DMS53 (cell line): ENCODE data around the gene ICOS.
"Not testable (repeated sequence)": the region's sequence is repeated elsewhere in the genome, so short reads cannot be mapped to it uniquely, and the experiment has no call there.

Experiments
- DNase-seq: peaks from one replicate; lab custom pipeline; 2025; lab: John Stamatoyannopoulos, UW

The ICOS gene

GRCh38 chr2:203918264-203918663 is 18.3 kb upstream of the ICOS start:
- no peak for DNase-seq

- no peak for DNase-seq
These were observed 17.7 kb upstream of the ICOS start for GRCh38 chr2:203918839-203919238.

- no peak for DNase-seq
These were observed 10.9 kb upstream of the ICOS start for GRCh38 chr2:203925512-203926158.

- DNase-seq: peak; percentile 26
These were observed 7.7 kb upstream of the ICOS start for GRCh38 chr2:203928849-203929248.

- not testable (repeated sequence) for DNase-seq
These were observed 5.3 kb upstream of the ICOS start for GRCh38 chr2:203931262-203931661.

GRCh38 chr2:203934041-203934492 is 2.5 kb upstream of the ICOS start:
- no peak for DNase-seq

GRCh38 chr2:203934711-203935438 is 1.7 kb upstream of the ICOS start:
- no peak for DNase-seq

- no peak for DNase-seq
These were observed 995 bp upstream of the ICOS start for GRCh38 chr2:203935568-203935967.

GRCh38 chr2:203936949-203937348 is 386 bp downstream of the ICOS start:
- no peak for DNase-seq

GRCh38 chr2:203937788-203938187 is 1.2 kb downstream of the ICOS start:
- DNase-seq: no peak

- no peak for DNase-seq
These were observed 3.5 kb downstream of the ICOS start for GRCh38 chr2:203940039-203940438.

GRCh38 chr2:203943493-203944382 is 7.2 kb downstream of the ICOS start:
- DNase-seq: peak; percentile 46

- no peak for DNase-seq
These were observed 12.2 kb downstream of the ICOS start for GRCh38 chr2:203948733-203949132.

GRCh38 chr2:203949228-203949627 is 12.7 kb downstream of the ICOS start:
- DNase-seq: peak; percentile 65

- DNase-seq: no peak
These were observed 14.9 kb downstream of the ICOS start for GRCh38 chr2:203951366-203951902.

GRCh38 chr2:203959265-203959664 is 22.7 kb downstream of the ICOS start:
- no peak for DNase-seq

- DNase-seq: no peak
These were observed 23.1 kb downstream of the ICOS start for GRCh38 chr2:203959672-203960071.

GRCh38 chr2:203960811-203961210 is 24.2 kb downstream of the ICOS start:
- no peak for DNase-seq

- not testable (repeated sequence) for DNase-seq
These were observed 28.6 kb downstream of the ICOS start for GRCh38 chr2:203965190-203965589.

- DNase-seq: no peak
These were observed 34.7 kb downstream of the ICOS start for GRCh38 chr2:203971251-203971650.

GRCh38 chr2:203972066-203972465 is 35.5 kb downstream of the ICOS start:
- no peak for DNase-seq

- DNase-seq: no peak
These were observed 36.4 kb downstream of the ICOS start for GRCh38 chr2:203973000-203973399.
